CD4-positive, alpha-beta T cell treated with Interleukin-15 for 4 hours (primary cell): ENCODE data around the gene ST3GAL3.
"Not testable (repeated sequence)": the region's sequence is repeated elsewhere in the genome, so short reads cannot be mapped to it uniquely, and the experiment has no call there.

Experiments used
- DNase-seq: peaks from one replicate; pipeline ENCODE4 v3.0.0-alpha.2; 2020; ENCODE audit warnings: low spot score

Gene ST3GAL3

DNA sequence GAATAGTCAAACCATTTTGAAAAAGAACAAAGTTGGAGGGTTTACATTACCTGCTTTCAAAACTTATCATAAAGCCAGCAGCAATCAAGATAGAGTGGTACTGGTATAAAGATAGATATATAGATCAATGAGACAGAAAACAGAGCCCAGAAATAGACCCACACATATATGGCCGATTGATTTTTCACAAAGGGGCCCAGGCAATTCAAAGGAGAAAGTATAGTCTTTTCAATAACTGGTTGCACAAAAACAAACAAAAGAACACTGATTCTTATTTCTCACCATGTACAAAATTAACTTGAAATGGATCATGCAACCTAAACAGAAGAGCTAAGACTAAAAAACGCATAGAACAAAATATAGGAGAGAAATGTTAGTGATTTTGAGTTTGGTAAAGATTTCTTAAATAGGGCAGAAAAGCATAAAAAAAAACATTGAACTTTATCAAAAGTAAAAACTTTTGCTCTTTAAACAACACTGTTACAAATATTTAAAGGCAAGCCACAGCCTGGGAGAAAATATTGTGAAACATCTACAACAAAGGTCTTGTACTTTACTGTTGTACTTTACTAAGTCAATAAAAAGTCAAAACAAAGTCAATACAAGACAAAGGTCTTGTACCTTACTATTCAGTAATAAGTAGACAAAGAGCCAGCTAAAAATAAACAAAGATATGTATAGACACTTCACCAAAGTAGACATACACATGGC, 50.2 kb downstream of the ST3GAL3 start:
- DNase-seq, result no peak

DNA sequence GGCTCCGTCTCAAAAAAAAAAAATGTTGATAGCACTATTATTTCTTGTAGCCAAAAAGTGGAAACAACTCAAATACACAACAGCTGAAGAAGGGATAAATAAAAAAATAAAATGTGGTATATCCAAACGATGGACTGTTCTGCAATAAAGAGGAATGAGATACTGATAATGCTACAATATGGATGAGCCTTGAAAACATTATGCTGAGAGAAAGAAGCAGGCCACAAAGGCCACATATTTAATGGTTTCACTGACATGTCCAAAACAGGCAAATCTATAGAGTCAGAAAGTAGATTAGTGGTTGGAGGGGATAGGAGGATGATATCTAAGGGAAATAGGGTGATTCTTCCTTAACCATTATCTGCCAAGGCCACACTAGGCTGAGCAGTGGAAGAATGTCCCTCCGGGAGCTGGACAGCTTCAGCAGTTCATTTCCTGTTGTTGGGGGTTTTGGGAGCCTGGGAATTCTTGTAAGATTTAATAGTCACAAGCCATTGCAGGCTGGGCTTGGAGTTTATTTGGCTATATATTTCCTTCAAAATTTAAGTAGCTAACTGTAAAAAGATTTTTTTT, 53.5 kb downstream of the ST3GAL3 start:
- DNase-seq, result no peak

DNA sequence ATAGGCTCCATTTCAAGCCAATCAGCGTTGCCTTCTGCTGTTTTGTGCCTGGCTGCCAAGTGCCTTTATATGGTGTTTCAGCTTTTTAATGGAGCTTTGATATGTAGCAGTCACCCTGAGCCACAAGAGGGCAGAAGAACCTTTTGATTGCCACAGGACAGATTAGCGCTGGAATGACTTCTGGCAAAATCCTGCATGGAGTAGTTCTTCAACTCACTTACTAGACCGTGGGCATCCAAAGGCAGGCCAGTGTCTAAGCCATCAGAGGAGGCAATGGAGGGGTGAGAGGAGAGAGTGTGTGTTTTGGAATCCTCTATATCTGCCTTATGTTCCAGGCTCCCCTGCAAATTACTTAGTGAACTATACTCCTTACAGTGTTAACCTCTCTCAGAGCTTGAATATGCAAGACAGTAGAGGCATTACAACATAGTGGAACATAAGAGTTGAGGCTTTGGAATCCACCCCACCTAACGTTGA, 56.2 kb downstream of the ST3GAL3 start:
- DNase-seq, result peak; percentile 44

DNA sequence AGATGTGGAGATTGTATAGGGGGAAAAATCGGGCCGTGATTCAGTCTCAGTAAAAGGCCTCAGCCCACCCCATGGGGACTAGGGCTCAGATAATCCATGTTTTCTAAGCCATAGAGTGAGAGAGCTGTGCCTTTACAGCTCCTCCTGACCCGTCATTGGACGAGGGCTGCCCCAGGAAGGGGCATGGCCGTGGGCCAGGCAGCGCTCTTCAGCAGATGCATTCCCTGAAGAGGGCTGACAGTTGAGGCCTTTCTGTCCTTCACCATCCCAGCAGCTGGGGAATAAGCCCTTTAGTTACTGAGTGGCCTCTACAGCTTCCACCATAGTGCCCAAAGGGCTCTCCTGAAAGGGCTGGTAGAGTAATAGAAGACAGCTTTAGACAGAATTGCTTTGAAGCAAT, 57.2 kb downstream of the ST3GAL3 start:
- DNase-seq, result no peak

DNA sequence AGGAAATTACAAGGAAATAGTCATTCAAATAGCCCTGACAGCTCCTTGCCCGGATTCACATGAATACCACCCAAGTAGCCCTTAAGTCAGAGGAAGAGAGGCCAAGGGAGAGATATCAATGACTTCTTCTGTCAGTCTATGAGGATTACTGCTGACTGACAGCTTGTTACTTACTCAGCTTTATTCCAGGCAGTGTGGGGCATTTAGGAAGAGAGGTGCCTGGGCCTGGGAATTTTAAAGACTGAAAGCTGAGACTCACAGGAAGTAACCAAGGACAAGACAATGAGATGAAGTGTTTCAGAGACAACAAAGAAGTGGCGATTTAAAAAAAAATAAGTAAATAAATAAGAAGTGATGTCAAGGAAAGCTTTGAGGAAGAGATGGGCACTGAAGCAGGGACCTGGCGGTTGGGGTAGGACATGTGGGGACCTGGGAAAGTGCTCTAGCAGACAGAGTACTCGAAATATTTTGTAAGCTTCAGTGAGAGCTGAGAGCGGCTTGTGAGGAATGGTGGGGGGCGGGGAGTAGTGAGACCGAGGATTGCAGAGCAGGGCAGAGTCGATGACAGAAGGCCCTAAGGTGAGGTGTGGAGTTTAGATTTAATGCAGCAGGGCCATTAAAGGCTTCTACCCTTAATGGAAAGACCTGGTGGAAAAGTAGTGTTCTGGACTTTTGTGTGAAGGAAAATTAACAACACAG, 58.9 kb downstream of the ST3GAL3 start:
- DNase-seq, result no peak

DNA sequence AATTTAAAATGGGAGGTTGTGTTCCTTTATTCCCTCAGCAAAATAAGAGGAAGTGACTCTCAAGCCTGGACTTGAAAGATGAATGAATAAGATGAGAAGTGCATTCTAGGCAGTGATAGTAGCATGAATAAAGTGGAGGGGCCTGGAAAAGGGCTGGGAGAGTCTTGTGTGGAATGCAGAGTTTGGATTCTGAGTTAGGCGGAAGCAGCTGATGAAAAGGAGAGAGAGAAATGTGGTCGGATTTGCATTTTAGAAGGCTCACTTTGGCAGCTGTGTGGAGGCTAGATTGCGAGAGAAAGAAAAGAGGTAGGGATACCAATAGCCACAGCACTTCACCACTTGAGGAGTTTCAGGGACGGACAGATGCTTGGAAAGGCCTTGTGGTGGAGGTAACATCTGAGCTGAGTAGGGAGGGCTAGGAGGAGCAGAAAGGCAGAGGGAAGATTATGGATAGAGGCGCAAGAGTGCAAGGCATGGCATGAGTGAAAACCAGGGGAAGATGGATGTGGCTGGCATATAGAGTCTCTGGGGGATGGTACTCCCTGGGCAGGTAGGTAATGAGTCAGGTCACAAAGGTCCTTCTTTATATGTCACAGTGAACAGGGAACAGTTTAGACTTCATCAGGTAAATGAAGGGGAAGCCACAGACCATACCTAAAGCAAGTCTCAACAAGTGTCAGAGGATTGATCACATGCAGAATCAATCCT, 59.6 kb downstream of the ST3GAL3 start:
- no peak for DNase-seq

DNA sequence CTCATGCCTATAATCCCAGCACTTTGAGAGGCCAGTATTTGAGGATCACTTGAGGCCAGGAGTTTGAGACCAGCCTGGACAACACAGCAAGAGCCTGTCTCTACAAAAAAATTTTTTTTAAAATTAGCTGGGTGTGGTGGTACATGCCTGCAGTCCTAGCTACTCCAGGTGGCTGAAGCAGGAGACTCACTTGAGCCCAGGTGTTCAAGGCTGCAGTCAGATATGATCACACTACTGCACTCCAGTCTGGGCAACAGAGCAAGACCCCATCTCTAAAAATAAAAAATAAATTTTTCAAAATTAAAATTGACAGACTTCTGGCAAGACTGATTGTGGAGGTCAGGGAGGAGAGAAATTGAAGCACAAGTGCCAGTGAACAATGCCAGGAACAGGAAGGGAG, 60.8 kb downstream of the ST3GAL3 start:
- DNase-seq, result no peak

DNA sequence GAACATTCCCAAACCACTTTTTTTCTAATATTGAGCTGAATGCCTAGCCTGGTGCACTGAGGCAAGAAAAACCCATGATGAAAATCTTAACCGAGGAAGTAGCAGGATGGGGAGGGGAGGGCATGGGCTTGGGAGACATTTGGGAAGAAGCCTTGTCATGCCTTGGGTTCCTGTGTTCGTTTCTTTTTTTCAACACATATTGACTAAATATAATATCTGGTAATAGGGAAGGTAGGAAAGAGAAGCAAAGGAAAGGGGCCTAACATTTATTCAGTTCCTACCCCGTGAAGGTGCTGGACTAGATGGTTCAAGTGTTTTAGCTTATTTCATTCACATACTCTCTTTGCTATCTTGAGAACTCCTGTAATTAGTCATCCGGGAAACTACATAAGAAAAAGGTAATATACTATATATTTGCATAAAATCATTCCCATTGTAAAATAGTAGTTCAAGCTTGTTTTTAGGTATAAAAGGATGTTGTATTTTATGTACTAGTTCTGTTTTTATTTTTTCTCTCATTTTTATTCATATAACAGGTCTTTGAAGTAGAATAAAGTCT, 62.1 kb downstream of the ST3GAL3 start:
- DNase-seq, result no peak

DNA sequence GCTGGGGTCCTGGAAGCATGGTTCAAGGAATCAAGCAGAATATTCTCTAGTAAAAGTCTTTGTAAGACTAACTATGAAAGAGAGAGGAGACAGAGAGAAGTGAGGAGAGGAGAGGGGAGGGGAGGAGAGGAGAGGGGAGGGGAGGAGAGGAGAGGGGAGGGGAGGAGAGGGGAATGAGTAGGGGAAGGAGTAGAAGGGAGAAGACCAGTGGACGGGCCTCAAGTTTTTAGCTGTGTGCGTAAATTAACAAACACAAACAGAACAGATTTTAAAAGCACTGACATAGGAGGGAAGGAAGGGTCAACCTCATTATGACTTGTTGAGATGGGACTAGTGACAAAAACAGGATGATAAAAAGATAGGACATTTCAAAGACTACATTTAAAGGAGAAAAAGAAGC, 62.8 kb downstream of the ST3GAL3 start:
- DNase-seq, result no peak

DNA sequence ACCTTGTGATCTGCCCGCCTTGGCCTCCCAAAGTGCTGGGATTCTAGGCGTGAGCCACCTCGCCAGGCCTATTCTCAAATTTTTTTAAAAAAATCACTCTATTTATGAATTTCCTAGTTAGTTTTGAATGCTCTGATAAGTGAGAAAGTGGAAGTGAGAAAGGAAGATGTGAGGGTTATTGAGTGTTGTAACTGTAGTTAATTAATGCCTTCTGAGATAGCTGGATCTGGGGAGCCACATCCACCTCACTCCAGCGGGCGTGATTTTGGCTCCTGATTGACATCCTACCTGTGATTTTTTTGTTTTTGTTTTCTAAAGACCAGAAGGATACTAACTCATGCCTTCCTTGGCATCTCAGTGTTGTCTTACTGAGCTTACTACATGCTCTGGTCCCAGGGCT, 65.6 kb downstream of the ST3GAL3 start:
- no peak for DNase-seq

DNA sequence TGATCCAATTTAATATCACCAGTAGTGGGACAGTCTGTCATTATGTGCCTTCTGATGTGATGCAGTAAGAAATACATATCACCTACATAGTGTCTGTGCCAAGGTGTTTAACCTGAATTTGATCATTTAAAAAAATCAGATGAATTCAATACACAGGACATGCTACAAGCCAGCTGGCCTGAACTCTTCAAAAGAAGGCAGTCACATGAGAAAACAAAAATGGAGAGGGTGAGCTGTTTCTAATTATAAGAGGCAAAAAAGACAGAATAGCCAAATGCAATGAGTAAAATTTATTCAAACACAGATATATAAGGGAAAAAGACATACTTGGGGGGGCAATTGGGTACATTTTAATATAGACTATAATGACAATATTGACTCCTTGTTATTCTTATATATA, 66.5 kb downstream of the ST3GAL3 start:
- no peak for DNase-seq

DNA sequence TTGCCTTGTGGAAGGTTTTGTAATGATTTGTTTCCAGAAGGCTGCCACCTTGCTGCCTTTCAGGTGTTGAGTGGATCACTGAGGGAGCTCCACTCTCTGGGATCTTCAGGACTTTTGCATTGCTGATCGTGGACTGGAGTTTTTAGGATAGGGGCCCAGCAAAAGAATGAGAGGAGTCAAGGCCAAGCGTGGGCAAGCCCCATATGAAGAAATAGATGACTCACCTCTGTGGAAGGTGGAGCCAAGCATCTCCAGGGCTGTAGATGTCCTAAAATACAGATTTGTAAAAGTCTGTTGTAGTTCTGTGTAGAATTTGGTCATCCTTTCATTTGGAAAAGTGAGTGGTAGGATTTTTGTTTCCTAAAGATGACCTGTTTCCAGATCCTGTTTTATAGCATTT, 67.0 kb downstream of the ST3GAL3 start:
- no peak for DNase-seq

DNA sequence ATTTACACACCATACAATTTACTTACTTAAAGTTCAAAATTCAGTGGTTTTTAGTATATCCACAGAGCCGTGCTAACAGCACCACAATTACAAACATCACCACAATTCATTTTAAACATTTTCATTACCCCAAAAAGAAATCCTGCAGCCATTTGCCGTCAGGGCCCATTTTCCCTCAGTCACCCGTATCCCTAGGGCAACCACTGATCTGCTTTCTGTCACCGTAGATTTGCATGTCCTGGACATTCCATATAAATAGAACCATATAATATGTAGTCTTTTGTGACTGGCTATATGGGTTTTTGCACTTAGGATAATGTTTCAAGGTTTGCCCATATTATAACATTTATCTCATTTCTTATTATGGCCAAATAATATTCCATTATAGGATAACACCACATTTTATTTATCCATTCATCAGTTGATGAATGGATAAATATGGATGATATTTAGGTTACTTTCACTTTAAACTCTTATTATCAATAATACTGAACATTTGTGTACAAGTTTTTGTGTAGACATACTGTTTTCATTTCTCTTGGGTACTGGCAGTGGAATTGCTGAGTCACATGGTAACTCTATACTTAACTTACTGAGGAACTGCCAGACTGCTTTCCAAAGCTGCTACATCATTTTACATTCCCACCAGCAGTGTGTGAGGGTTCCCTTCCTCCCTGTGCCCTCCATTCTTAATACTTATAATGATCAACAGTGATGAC, 68.9 kb downstream of the ST3GAL3 start:
- DNase-seq, result no peak

DNA sequence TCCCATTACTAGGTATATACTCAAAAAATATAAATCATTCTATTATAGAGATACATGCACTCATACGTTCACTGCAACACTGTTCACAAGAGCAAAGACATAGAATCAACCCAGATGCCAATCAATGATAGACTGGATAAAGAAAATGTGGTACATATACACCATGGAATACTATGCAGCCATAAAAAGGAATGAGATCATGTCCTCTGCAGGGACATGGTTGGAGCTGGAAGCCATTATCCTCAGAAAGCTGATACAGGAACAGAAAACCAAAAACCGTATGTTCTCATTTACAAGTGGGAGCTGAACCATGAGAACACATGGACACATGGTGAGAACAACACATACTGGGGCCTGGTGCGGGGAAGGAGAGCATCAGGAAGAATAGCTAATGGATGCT, 70.6 kb downstream of the ST3GAL3 start:
- not testable (repeated sequence) for DNase-seq

DNA sequence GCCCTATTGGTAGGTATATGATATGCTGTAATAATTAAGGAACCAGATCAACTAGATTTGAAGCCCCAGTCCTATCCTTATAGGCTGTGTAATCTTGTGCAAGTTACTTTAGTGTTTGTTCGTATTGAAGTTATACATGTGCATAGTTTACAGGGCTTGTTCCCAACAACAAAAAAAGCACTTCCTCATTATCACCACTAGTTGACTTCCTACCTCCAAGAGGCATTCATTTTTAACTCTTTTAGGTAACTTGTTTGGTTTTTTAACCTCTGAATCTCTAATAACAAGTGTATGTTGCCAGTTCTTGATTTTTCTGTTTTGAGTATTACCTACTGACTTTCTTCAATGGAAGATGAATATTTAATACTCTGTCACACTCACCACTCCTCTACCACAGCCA, 71.9 kb downstream of the ST3GAL3 start:
- DNase-seq, result no peak

DNA sequence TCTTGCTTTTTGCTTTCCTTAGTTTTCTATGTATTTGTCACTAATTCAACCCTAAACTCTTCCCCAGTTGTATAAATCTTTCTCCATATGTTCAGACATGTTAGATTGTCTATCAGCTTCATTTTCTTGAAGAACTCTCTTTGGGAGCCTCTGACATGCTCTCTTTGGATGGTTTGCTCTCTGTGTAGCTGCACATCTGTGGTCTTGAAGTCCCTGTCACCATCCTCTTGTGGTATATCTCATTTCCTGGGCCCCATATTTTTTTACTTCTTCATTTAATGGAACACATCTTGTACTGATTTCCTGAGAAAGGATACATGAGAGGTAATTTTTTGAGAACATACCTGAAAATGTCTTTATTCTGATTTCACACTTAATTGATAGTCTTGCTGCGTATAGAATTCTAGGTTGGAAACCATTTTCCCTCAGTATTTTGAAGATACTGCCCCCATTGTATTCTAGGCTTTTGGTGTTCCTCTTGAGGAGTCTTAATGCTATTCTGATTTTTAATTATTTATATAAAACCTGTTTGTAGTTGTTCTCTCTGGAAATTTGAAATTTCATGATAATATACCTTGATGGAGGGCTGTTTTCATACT, 72.6 kb downstream of the ST3GAL3 start:
- no peak for DNase-seq

DNA sequence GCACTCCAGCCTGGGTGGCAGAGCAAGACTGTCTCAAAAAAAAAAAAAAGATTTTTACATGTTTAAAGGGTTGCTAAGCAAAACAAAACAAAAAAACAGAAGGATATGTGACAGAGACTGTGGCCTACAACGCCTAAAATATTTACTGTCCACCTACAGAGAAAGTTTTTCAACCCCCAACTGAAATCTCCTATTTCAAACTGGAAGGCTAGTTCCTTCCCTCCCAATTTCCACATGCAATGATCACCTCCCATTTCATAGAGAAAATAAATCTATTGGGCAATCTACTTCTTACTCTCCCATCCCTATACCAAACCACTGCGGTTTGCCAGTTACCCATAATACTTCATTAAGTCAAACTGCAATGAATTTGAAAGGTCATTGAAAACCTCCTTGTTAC, 74.2 kb downstream of the ST3GAL3 start:
- no peak for DNase-seq

DNA sequence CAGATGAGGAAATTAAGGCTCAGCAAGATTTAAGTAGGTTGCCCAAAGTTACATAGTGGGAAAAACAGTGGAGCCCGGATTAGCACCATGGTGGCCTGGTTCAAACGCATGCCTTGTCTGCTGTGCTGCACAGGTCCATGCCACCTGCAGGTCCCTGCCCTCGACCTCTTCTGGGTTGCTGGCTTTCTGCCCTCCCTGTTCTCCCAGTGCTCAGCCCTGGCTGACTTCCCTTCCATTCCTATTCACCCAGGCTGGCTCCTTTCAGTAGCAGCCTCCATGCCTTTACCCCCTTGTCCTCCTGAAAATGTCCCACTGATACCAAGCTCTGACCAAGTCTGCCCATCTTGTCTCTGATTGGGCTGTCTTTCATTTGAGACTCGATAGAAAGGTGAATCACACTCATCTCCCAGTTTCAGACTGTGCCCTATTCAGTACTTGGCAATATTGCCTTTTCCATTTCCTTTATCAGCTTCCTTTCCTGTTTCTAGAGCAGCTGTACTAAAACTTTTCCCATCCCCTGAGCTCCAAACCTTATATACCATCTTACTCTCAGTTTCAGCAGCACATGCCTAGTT, 75.8 kb downstream of the ST3GAL3 start:
- DNase-seq, result no peak

DNA sequence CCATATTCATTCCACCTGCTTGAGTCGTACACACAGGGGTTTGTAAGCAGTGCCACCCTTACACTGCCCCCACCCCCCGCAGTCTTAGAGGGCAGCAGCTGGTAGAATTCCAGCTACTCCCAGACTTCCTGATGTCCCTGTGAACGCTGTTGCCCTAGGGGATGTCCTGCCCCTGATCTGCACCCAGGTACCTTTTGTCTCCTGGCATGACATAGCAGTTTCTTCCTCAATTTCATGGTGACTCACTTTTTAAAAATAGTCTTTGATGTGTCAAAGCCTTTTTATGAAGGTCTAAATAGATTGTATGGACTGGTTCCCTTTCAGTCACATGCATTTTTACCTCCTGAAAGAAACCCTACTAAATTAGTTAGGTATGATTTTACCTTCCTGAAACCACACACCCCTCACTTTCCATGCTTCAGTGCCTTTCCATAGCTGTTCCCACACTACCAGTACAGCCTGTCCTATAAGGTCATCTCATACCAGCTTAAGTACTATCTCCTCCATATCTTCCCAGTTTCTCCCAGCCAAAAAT, 76.4 kb downstream of the ST3GAL3 start:
- DNase-seq, result no peak

DNA sequence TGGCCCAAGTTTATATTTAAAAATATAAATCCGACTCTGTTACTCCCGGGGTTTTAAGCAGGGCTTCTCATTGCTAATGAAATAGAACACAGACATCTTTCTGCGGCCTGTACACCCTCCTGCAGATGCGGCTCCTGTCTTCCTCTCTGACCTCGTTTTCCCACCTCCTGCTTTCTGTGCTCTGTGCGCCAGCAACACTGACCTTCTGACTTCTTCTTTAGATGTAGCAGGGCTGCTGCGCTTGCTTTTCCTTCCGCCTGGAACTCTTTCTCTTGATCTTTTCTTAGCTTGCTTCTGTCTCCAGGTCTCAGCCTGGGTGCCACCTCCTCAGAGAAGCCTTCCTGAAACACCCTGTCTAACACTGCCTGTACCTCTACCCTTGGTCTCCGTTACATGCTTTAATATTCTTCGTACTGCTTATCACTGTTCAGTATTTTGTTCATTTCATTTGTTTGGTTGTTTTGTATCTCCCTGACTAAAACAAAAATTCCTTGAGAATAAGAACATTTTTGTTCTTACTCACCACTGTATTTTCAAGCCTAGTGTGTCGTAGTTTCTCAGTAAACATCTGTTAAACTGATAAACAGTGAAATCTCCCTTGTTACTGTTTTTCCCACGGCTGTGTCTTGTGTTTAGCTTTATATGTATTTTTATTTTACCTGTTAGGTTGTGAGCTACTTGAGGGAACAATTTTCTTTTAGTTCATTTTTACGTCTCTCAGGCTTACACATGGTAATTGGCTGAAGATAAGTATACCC, 79.0 kb downstream of the ST3GAL3 start:
- no peak for DNase-seq
